NCI-H2081 treated with DMSO at 0.1 percent for 48 hours (cell line): ENCODE results near the gene MINAR2.

Experiments
- DNase-seq: peaks from one replicate; lab custom pipeline; 2025; lab: John Stamatoyannopoulos, UW

MINAR2 gene

DNA sequence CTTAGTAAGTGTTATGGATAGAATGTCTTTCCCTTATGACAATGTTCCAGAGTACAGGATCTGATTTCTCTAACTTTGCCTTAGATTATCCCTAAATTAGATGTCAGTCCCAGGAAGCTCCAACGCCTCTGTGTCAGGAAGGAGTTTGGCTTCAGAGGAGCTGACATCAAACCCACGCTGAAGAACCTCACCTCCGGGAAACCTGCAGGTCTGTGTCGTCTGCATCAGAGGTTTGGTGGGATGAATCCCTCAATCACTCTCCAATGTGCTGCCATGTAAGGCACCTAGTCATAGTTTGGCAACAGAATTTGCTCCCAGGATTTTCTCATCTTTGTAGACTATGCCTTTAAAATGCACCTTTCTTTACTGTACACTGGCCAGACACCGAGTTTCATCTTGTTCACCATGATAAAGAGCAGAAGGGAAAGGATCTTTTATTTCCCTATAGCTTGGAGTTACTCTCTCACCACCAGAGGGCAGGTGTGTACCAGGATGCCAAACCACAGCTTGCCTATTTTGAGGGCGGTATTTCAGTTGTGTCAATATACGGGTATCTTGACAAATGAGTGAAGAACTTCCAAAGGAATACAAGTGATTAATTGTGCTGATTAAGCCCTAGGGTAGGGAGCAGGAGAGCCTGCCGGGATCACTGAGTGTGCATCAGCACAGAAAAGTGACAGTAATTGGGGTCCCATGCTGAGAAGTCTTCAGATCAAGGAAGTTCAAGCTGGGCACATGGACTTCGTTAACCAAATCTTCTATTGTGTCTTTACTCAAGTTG, 23.4 kb downstream of the MINAR2 start:
- DNase-seq: no peak

DNA sequence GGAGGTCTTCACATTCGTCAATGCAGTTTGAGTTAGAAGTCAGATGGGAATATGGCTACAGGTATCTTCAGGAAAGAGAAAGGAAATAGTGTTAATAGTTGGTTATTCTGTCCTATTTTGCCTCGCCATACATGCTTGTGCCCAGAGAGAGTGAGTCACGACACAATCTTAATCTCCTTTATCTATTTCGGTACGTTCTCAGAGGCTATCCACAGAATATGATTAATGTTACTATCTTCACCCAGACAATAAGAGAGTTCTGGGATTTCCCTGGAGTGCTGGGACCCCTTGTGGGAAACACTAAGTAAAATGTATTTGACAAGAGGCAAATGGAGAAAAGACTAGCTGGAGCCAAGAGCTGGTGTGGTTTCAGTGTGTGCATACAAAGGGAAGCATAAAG, 25.5 kb downstream of the MINAR2 start:
- DNase-seq: no peak

DNA sequence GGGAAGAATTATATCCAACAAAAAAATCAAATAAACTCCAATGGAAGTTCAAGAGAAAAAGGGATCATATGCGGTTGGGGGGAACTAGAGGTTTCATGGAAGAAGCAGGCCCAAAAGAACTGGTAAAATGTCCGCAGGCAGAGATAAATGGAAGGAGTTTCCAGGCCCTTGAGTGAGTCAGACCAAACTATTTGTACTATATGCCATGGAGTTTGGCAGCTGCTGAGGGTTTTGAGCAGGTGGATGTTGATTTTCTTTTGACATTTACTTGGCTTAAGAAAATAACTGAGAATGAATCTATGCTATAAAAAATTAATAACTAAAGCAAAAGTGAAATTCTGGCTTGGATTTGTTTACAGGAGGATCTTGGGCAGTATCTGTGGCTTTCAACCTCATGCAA, 33.7 kb downstream of the MINAR2 start:
- DNase-seq: no peak

DNA sequence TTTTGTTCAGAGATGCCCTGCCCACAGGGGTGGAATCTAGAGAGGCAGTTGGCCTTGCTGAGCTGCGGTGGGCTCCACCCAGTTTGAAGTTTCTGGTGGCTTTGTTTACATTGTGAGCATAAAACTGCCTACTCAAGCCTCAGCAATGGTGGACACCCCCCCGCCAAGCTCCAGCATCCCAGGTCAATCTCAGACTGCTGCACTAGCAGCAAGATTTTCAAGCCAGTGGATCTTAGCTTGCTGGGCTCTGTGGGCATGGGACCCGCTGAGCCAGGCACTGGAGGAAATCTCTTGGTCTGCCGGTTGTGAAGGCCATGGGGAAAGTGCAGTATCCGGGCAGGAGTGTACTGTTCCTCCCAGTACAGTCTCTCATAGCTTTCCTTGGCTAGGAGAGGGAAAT, 55.5 kb downstream of the MINAR2 start:
- no peak for DNase-seq

- DNase-seq: no peak
These were observed 56.8 kb downstream of the MINAR2 start for GRCh38 chr5:129804705-129805104.

DNA sequence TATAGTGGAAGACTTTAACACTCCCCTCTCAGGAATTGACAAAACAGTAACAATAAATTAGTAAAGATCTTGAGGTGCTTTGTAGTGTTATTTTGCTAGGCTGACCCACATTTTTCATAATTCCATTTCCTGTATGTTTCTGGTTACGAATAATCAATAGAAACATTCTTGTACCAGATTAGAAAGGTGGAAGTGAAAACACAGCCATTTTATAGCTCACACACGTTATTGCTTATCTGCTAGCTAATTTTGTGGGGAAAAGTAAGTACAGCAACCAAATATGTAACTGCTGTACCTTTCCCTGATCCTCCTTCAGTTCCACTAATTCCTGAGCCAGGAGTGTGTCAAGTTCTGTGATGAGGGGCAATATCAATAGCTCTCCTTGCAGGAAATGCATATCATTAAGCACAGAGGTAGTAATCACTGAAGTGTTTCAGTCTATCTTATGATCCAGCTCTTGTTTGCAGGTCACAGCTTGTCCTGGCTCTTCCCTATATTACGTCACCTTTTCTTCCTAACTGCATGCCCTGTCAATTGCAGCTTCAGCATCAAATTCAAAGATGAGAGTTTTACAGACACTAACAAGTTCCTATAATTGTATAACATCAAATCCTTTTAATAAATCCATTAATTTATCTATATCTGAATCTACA, 59.4 kb downstream of the MINAR2 start:
- DNase-seq: no peak
